Measurements from ENCODE around the gene GATA1. TPM values are rescaled to one million over a fixed set of nuclear protein-coding genes. Genes with fewer than 3 reads are reported as not detected.

GATA1 gene
- total and polyA plus RNA-seq, 10 of the 15 experiments (the other 5 are each of a cell fraction or from before 2014, with no cell fraction given): 0.24 to 0.36 TPM; not detected in 8

GRCh38 chrX:48816014-48816810 lies 29.8 kb downstream of the GATA1 start:
- POLR2A ChIA-PET: no interaction called here
- no peak for FAIRE-seq
- no TSS peak for BruUV-seq (replicated peaks)

More at GRCh38 chrX:48816014-48816810, 29.8 kb downstream of the GATA1 start:
- no peak overlapping the region for H2AFZ ChIP-seq (ENCODE audit: control insufficient read depth, low read depth, low read length)
- ChIA-PET SMC1A (ENCODE audit: uncharacterized antibody, unreplicated experiment) (no interaction called here), CTCF (interaction anchor here (0.6 to 0.7 kb wide), 2 partner anchors 11 to 167 kb away, joined by 3 to 4 read pairs; no protein-coding TSS in a partner anchor), RAD21 (ENCODE audit: unreplicated experiment) (no interaction called here)
- H3K27ac ChIP-seq (ENCODE audit: control insufficient read depth, insufficient read depth): no peak overlapping the region
- in situ Hi-C loops (cut with MboI): no loop called here
- no peaks in the 10 kb centered on the region for H3K36me3 ChIP-seq (ENCODE audit: control insufficient read depth in 2 of 2, insufficient read depth in 2 of 2, low read length in 1 of 2)
- no peaks in the 10 kb centered on the region for H4K20me1 ChIP-seq (ENCODE audit: control insufficient read depth, insufficient read depth)
- WGBS (ENCODE audit: insufficient coverage, insufficient replicate concordance, low lambda C conversion rate, missing lambda C conversion rate): 68% methylated on average over 17 of the region's 18 CpGs
- no peaks in the 10 kb centered on the region for H3K4me1 ChIP-seq (ENCODE audit: control insufficient read depth, insufficient read depth, low read length)
- H3K4me3 ChIP-seq: no peak overlapping the region
- no peak overlapping the region for H3K4me2 ChIP-seq (ENCODE audit: control insufficient read depth, insufficient read depth)
- no peaks in the 10 kb centered on the region for H3K79me2 ChIP-seq (ENCODE audit: control insufficient read depth, insufficient read depth, low read length)
- ATAC-seq (no peak), DNase-seq (ENCODE audit: low read depth, low spot score) (no peak)
- TF ChIP-seq, protein P1, sequence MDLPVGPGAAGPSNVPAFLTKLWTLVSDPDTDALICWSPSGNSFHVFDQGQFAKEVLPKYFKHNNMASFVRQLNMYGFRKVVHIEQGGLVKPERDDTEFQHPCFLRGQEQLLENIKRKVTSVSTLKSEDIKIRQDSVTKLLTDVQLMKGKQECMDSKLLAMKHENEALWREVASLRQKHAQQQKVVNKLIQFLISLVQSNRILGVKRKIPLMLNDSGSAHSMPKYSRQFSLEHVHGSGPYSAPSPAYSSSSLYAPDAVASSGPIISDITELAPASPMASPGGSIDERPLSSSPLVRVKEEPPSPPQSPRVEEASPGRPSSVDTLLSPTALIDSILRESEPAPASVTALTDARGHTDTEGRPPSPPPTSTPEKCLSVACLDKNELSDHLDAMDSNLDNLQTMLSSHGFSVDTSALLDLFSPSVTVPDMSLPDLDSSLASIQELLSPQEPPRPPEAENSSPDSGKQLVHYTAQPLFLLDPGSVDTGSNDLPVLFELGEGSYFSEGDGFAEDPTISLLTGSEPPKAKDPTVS (IDR thresholded peaks at IDR 0.05; ENCODE audit: low read depth, low read length): no peak
- TF ChIP-seq GATAD2B (conservative IDR thresholded peaks at IDR 0.05; ENCODE audit: low read depth) (no peak), BACH1 (IDR thresholded peaks at IDR 0.05; ENCODE audit: borderline replicate concordance) (no peak), STAT1 (conservative IDR thresholded peaks at IDR 0.05) (no peak), MXI1 (IDR thresholded peaks at IDR 0.05; ENCODE audit: low read depth, low read length) (no peak), EGR1 (IDR thresholded peaks at IDR 0.05; ENCODE audit: borderline replicate concordance in 1 of 2, low read depth in 2 of 2, low read length in 2 of 2) (no peak), NR2F1 (conservative IDR thresholded peaks at IDR 0.05) (no peak)
- TF ChIP-seq, protein P2, sequence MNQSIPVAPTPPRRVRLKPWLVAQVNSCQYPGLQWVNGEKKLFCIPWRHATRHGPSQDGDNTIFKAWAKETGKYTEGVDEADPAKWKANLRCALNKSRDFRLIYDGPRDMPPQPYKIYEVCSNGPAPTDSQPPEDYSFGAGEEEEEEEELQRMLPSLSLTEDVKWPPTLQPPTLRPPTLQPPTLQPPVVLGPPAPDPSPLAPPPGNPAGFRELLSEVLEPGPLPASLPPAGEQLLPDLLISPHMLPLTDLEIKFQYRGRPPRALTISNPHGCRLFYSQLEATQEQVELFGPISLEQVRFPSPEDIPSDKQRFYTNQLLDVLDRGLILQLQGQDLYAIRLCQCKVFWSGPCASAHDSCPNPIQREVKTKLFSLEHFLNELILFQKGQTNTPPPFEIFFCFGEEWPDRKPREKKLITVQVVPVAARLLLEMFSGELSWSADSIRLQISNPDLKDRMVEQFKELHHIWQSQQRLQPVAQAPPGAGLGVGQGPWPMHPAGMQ (IDR thresholded peaks at IDR 0.05; ENCODE audit: borderline replicate concordance): no peak
- H3K9ac ChIP-seq (ENCODE audit: control insufficient read depth, insufficient read depth, low read length): no peak overlapping the region
- intact Hi-C loops (cut with micrococcal nuclease; ENCODE audit: unreplicated experiment): no loop called here
- H3K9me3 ChIP-seq (replicated peaks; ENCODE audit: control insufficient read depth, insufficient read depth, low read length): no peaks in the 10 kb centered on the region
- H3K27me3 ChIP-seq (replicated peaks in 1 of 2; ENCODE audit: control insufficient read depth in 2 of 2, insufficient read depth in 2 of 2, low read length in 1 of 2): no peaks in the 10 kb centered on the region

Measured in GM12878 (cell line).